ENCODE measurements around the gene NFKBIE. TPM values are rescaled to one million over a fixed set of nuclear protein-coding genes. Genes with fewer than 3 reads are reported as not detected.

NFKBIE gene
- total RNA-seq, 1 donor, result 5.4 TPM

DNA sequence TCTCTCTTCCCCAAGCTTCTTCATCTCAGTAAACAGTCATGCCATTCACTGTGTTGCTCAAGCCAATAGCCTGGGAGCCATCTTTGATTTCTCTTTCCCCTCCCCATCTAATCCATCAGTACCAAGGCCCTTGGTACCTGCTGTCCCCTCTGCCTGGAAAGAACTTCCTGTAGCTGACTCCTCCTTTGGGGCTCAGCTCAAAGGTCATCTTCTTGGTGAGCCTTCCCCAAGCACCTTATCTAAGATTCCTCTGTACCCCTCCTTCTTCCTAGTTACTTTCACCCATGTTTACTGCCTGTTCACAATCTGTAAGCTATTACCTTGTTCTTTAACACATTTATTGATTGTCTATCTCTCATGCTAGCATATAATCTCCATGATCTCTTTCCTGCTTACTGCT, 44.3 kb upstream of the NFKBIE start:
- no peak for DNase-seq (ENCODE audit: low read depth)

GRCh38 chr6:44309092-44309491, 43.7 kb upstream of the NFKBIE start:
- TF ChIP-seq CTCF (IDR thresholded peaks at IDR 0.05; ENCODE audit: insufficient read depth, low read length), result no peak
- DNase-seq (ENCODE audit: low read depth), result peak; percentile 45

More for the DNA sequence above, 44.3 kb upstream of the NFKBIE start:
- no peak for TF ChIP-seq CTCF (IDR thresholded peaks at IDR 0.05; ENCODE audit: insufficient read depth, low read length)
- no peak overlapping the region for H3K4me3 ChIP-seq (ENCODE audit: low read depth, low read length)

DNA sequence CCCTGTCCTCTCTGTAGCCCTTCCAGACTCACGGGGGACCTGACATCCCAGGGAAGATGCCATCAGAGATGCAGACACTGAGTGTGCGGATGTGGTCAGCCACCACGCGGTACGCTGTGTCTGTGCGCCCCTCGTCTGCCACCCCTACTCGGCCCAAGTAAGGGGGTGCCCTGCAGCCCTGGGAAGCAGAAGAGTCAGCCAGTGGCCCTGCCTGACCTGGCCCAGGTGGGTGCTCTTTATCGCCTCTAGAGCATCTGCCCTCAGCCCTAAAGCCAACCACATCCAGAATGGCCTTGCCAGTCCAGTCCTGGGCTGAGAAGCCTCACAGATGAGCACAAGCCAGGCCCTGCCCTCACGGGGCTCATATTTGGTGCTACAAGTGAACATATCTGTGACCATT, 41.9 kb upstream of the NFKBIE start:
- no peak for DNase-seq (ENCODE audit: low read depth)
- H3K4me3 ChIP-seq (ENCODE audit: low read depth, low read length), result no peak overlapping the region
- TF ChIP-seq CTCF (IDR thresholded peaks at IDR 0.05; ENCODE audit: insufficient read depth, low read length), result no peak

More at GRCh38 chr6:44309092-44309491, 43.7 kb upstream of the NFKBIE start:
- no peak overlapping the region for H3K4me3 ChIP-seq (ENCODE audit: low read depth, low read length)

DNA sequence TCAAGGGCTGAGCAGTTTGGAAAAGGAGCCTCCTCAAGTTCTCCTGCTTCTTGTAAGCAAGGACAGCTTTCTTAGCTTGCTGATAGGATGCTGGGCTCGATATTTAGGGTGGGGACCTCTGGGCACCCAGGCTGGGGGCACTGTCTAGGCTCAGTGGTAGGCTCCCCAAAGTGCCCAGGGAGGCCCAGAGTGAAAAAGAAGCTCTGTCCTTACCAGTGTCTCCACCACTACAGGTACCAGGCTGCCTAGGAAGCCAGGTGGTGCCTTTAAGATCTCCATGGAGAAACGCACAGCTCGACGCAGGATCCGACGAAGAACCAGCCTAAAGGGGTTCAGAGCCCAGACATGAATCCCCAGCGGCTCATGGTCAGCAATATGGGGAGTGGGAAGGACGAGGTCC, 41.4 kb upstream of the NFKBIE start:
- TF ChIP-seq CTCF (IDR thresholded peaks at IDR 0.05; ENCODE audit: insufficient read depth, low read length), result no peak
- H3K4me3 ChIP-seq (ENCODE audit: low read depth, low read length), result no peak overlapping the region
- DNase-seq (ENCODE audit: low read depth), result no peak

- DNase-seq (ENCODE audit: low read depth), result no peak
- TF ChIP-seq CTCF (IDR thresholded peaks at IDR 0.05; ENCODE audit: insufficient read depth, low read length), result no peak
- H3K4me3 ChIP-seq (ENCODE audit: low read depth, low read length), result no peak overlapping the region
Measured at GRCh38 chr6:44305200-44305725, 39.9 kb upstream of the NFKBIE start.

DNA sequence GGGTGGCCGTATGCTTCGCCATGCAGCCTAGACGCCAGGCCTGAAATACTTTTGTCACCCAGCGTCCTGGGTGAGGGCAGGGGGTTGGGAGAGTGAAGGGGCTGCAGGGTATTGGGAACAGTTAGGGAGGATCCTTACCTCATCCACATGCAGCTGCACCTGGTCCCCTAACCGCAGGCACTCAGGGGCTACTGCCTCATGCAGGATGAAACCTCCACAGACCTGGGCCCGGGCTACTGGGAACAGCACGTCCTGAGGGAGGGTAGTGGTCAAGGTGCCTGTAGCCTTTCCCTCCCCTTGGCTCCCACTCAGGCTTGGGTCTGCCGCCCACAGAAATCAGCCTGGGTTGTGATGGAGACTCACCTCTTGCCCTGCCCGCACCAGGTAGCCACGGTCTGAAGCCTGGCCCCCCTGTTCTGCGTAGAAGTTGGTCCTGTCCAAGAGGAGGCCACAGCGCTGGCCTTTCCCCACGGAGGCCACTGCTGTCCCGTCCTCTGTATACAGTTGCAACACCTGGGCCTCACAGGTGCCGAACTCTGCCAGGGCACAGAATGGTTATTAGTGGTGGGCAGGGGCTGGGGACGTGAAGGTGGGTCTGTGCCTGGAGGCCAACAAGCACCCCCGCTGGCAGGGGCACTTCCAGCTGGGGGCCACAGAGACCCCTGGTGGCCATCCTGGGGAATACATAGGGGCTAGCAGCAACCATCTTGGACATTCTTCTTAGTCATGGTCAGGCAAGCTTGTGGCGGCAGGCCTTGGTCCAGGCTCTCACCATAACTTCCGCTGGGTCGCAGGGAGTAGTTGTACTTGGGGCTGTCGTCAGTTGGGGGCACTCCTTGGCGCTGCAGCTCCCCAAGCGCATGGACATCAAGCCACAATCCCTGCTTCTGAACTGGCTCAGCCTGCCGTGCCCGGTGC, 39.2 kb upstream of the NFKBIE start:
- DNase-seq (ENCODE audit: low read depth), result peak; percentile 28
- no peak overlapping the region for H3K4me3 ChIP-seq (ENCODE audit: low read depth, low read length)
- peak; percentile 78 for TF ChIP-seq CTCF (IDR thresholded peaks at IDR 0.05; ENCODE audit: insufficient read depth, low read length)
